ENCODE results near the gene HEBP1. TPM values are rescaled to one million over a fixed set of nuclear protein-coding genes. Genes with fewer than 3 reads are reported as not detected.

Gene HEBP1
- total RNA-seq, 1 donor from 2014 or later, result 44.3 TPM

- DNase-seq (ENCODE audit: low spot score), result no peak
- intact Hi-C loops (cut with DNase I), result no loop called here
Observed at GRCh38 chr12:13026286-13026685, 26.2 kb upstream of the HEBP1 start.

GRCh38 chr12:13024531-13024916 lies 24.5 kb upstream of the HEBP1 start:
- intact Hi-C loops (cut with DNase I), result no loop called here
- DNase-seq (ENCODE audit: low spot score), result no peak

DNA sequence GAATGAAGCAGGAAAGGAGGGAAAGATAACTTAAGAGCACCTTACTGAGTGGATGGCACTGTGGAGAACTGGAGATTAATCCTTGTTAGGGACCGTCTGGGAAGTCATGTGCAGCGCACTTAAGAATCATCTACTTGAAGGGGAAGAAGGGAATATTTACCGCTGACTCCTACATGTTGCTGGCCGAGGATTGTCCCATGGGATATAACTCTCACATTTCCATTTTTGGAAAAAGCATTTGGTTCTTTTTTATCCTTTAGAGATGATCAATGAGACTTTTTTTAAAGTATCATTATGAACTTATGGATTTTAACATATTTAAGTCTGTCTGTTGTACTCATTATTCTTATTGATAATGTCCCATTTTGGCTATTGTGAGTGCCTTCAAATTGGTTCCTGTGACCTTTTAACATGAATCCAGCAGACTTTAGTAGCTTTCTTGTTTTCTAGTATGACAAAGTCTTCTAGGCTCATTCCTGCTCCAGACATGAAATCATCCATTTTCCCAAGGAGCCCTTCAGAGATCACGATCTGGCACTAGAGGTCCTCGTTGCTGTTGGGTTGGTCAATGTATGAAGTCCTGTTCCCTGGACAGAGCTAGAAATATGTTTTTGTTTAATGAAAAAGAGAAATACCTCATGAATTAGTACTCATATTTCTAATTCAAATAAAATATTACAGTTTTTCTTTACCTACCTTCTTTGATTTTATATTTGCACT lies 23.9 kb upstream of the HEBP1 start:
- DNase-seq (ENCODE audit: low spot score), result no peak
- intact Hi-C loops (cut with DNase I), result no loop called here

DNA sequence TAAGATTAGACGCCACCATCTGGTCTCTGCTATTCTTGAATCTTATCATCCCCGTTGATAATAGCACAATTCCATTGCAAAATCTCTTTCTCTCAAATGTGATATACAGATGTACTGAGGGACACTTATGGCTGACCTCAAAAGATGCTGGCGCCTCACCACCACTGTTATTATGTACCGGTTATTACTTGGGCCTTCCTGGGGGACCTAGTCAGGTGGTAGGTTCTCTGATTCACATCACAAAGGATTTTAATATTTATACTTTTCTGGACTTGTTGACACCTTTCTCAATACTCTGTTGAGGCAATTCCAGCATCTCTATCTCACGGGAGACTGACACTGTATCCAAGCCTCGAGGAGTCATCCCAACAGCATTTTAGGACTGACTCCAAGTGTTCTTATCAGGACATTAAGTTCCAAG lies 22.8 kb upstream of the HEBP1 start:
- DNase-seq (ENCODE audit: low spot score), result no peak
- intact Hi-C loops (cut with DNase I), result no loop called here

- intact Hi-C loops (cut with DNase I), result no loop called here
- DNase-seq (ENCODE audit: low spot score), result no peak
Observed at GRCh38 chr12:13011098-13011497, 11.0 kb upstream of the HEBP1 start.

DNA sequence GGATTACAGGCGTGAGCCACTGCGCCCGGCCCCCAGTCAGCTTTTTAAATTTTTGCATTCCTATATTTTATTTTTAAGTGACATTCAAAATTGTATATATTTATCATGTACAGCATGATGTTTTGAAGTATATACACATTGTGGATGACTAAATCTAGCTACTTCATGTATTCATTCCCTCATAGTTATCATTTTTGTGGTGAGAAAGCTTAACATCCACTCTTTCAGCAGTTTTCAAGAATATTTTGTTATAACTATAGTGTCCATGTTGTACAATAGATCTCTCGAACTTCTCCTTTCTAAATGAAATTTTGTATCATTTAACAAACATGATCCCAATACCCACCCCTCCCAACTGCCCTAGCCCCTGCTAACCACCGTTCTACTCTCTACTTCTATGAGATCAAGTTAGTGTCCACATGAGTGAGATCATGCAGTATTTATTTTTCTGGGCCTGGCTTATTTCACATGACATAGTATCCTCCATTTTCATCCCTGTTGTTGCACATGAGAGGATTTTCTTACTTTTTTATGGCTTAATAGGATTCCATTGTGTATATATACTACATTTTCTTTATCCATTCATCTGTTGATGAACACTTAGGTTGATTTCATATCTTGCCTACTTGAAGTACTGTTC lies 8.8 kb upstream of the HEBP1 start:
- intact Hi-C loops (cut with DNase I), result no loop called here
- no peak for DNase-seq (ENCODE audit: low spot score)

DNA sequence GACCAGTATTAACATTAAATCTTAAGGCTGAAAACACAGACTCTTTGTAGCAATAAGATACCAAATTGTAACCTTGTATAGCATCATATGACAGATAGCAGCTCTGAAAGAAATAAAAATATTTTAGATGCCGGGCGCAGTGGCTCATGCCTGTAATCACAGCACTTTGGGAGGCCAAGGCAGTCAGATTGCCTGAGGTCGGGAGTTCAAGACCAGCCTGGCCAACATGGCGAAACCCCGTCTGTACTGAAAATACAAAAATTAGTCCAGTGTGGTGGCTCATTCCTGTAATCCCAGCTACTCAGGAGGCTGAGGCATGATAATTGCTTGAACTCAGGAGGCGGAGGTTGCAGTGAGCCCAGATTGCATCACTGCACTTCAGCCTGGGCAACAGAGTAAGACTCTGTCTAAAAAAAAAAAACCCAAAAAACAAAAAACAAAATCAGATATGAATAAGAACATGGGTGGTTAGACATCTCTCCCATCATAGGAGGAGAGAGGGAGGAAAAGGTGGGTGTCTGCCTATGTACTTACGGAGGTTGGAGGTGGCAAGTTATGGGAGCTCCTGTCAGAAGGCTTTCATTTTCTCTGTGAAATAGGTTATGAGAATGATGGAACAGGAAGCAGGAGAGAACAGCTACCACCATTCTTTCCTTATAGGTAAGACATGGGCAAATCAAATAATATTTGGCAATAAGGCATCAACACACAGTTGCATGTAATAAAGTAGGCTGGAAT lies 7.6 kb upstream of the HEBP1 start:
- no peak for DNase-seq (ENCODE audit: low spot score)
- intact Hi-C loops (cut with DNase I), result no loop called here

DNA sequence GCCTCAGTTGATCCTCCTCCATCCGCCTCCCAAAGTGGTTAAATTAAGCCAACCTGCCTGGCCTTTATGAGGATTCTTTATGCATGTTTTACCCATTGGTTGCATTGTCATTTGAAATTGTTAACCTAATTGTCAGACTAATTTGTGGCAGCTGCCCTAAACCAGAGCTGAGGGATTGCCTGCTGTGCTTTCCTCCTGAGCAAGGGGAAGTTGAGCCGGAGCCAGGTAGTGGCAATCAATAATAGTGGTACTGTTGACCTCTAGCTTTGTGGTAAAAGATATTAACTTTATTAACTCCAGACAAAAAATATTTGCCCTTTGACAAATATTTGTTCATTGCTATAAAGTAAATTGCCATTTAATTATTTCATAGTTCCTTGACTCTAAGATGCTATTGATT lies 5.6 kb upstream of the HEBP1 start:
- no peak for DNase-seq (ENCODE audit: low spot score)
- intact Hi-C loops (cut with DNase I), result no loop called here

GRCh38 chr12:13004986-13005385 lies 4.9 kb upstream of the HEBP1 start:
- intact Hi-C loops (cut with DNase I), result loop anchor here (5.0 kb wide), 2 partner anchors 97 to 207 kb away; partner anchors contain the start of gene GSG1
- no peak for DNase-seq (ENCODE audit: low spot score)

GRCh38 chr12:13004361-13004760 lies 4.3 kb upstream of the HEBP1 start:
- DNase-seq (ENCODE audit: low spot score), result no peak
- intact Hi-C loops (cut with DNase I), result loop anchor here (5.0 kb wide), 2 partner anchors 98 to 208 kb away; partner anchors contain the start of gene GSG1

GRCh38 chr12:13002301-13003097 lies 2.4 kb upstream of the HEBP1 start:
- intact Hi-C loops (cut with DNase I), result loop anchor here (5.0 kb wide), 2 partner anchors 100 to 210 kb away; partner anchors contain the start of gene GSG1
- DNase-seq (ENCODE audit: low spot score), result no peak

- no peak for DNase-seq (ENCODE audit: low spot score)
- intact Hi-C loops (cut with DNase I), result loop anchor here (5.0 kb wide), 2 partner anchors 101 to 211 kb away; partner anchors contain the start of gene GSG1
Observed at GRCh38 chr12:13001775-13002040, 1.6 kb upstream of the HEBP1 start.

GRCh38 chr12:13000925-13001774 lies 1.1 kb upstream of the HEBP1 start:
- DNase-seq (ENCODE audit: low spot score), result peak; percentile 79
- intact Hi-C loops (cut with DNase I), result loop anchor here (5.0 kb wide), 2 partner anchors 101 to 211 kb away; partner anchors contain the start of gene GSG1

DNA sequence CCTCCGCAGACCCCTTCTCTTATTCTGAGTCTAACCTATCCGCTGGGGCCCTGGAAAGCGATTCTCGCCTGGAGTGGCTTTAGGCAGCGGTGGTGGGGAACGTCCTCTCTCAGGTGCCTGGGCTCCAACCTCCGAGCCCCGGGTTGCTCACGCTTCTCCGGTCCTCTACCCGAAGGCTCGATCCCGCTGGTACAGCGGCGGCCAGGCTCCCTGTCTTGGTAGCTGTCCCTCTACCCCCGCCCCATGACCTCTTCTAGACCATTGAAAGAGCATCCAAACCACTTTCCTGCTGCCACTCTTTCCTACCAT lies 505 bp upstream of the HEBP1 start:
- no peak for DNase-seq (ENCODE audit: low spot score)
- intact Hi-C loops (cut with DNase I), result loop anchor here (5.0 kb wide), 2 partner anchors 102 to 212 kb away; partner anchors contain the start of gene GSG1

DNA sequence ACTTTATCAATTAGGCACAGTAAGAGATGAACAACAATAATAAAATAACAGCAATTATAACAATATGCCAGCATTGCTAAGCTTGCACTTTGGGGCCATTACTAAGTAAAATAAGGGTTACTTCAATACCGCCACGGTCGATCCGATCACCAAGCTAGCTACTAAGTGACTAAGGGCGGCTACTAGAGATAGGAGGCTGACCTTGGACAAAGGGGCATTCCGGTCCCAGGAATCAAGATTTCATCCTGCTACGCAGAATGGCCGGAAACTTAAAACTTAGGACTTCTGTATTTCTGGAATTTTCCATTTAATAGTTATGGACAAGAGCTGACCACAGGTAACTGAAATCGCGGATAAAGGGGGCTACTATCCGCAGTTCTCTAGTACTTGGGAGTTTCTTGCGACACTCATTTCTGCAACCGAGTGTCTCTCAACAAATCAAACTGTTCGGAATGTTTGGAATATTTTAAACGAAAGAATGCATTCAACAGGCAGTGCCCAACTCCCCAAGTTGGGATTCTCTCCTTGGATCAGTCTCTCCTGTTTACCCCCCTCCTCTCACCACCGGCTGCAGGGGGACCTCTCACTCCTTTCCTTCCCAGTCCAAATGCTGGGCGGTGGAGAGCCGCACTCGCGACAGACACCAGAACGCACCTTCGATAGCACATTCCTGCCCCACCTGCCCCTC lies 650 bp downstream of the HEBP1 start:
- DNase-seq (ENCODE audit: low spot score), result no peak
- intact Hi-C loops (cut with DNase I), result loop anchor here (10.0 kb wide), 1 partner anchor 185 kb away; the partner anchor contains the start of gene DDX47

- intact Hi-C loops (cut with DNase I), result loop anchor here (10.0 kb wide), 1 partner anchor 183 kb away; the partner anchor contains the start of gene DDX47
Observed at GRCh38 chr12:12998248-12998647, 1.8 kb downstream of the HEBP1 start.

GRCh38 chr12:12997734-12998133 lies 2.3 kb downstream of the HEBP1 start:
- intact Hi-C loops (cut with DNase I), result loop anchor here (10.0 kb wide), 1 partner anchor 183 kb away; the partner anchor contains the start of gene DDX47
- no peak for DNase-seq (ENCODE audit: low spot score)

More at GRCh38 chr12:12998248-12998647, 1.8 kb downstream of the HEBP1 start:
- no peak for DNase-seq (ENCODE audit: low spot score)

GRCh38 chr12:12997156-12997555 lies 2.9 kb downstream of the HEBP1 start:
- no peak for DNase-seq (ENCODE audit: low spot score)
- intact Hi-C loops (cut with DNase I), result loop anchor here (10.0 kb wide), 1 partner anchor 182 kb away; the partner anchor contains the start of gene DDX47

All from cardiac septum (tissue), 1 donor.